ENCODE measurements around the gene WDR6. TPM values are rescaled to one million over a fixed set of nuclear protein-coding genes. Genes with fewer than 3 reads are reported as not detected.

The WDR6 gene
- total and polyA plus RNA-seq, 4 donors = 29.4 to 50.9 (median 47.0) TPM

GRCh38 chr3:48989126-48989795 is 17.9 kb upstream of the WDR6 start (continued):
- TF ChIP-seq REST (IDR thresholded peaks at IDR 0.05) (no peak), GABPA (IDR thresholded peaks at IDR 0.05 in 1 of 2, conservative IDR thresholded peaks at IDR 0.05 in 1 of 2) (no peak), EGR1 (IDR thresholded peaks at IDR 0.05; ENCODE audit: low read depth in 2 of 2) (no peak), MAX (IDR thresholded peaks at IDR 0.05) (no peak)

- no peaks in the 10 kb centered on the region for H3K27me3 ChIP-seq (ENCODE audit: control insufficient read depth in 4 of 4, insufficient read depth in 4 of 4, low read length in 3 of 4)
- peak within 1 kb of the TSS; percentile 62 to 93 (median 87) for H3K4me3 ChIP-seq (ENCODE audit: low read depth in 1 of 3, low read length in 3 of 3)
- peak within 1 kb of the TSS; percentile 70 to 79 for H3K27ac ChIP-seq (ENCODE audit: low read depth in 1 of 2, low read length in 2 of 2)
- DNase-seq (ENCODE audit: low spot score) = peak; percentile 81
- H3K4me1 ChIP-seq (ENCODE audit: control insufficient read depth in 4 of 4, insufficient read depth in 4 of 4, low read length in 3 of 4) = peaks cover 3 to 22% (median 15%) of the 10 kb centered on the region in 4 donors
- H3K9ac ChIP-seq (ENCODE audit: low read depth in 1 of 2, low read length in 2 of 2) = peak within 1 kb of the TSS in 1 of 2 donors; percentile 58
- WGBS = under 1% methylated on average over 91 of the region's 91 CpGs
- TF ChIP-seq REST (IDR thresholded peaks at IDR 0.05) = no peak
- TF ChIP-seq FOXA1 (IDR thresholded peaks at IDR 0.05) = no peak
- peak in 1 of 2 donors; percentile 46 for TF ChIP-seq EGR1 (IDR thresholded peaks at IDR 0.05; ENCODE audit: low read depth in 2 of 2)
- no peak for TF ChIP-seq HNF4A (conservative IDR thresholded peaks at IDR 0.05)
- peak; percentile 30 for TF ChIP-seq NR2F2 (IDR thresholded peaks at IDR 0.05)
- peak; percentile 60 to 72 for TF ChIP-seq JUND (IDR thresholded peaks at IDR 0.05)
- no peak for TF ChIP-seq RXRA (IDR thresholded peaks at IDR 0.05)
- TF ChIP-seq RAD21 (IDR thresholded peaks at IDR 0.05) = peak in 1 of 2 donors; percentile 41
- TF ChIP-seq YY1 (IDR thresholded peaks at IDR 0.05) = peak; percentile 35
- no peak for TF ChIP-seq GABPA (IDR thresholded peaks at IDR 0.05 in 1 of 2, conservative IDR thresholded peaks at IDR 0.05 in 1 of 2)
- no peak for TF ChIP-seq FOXA2 (IDR thresholded peaks at IDR 0.05)
- peaks cover 0 to 9% (median 3%) of the 10 kb centered on the region in 4 donors for H3K36me3 ChIP-seq (ENCODE audit: control insufficient read depth in 4 of 4, insufficient read depth in 3 of 4, low read depth in 1 of 4, low read length in 3 of 4)
- H3K9me3 ChIP-seq (ENCODE audit: control insufficient read depth in 4 of 4, low read length in 3 of 4) = no peaks in the 10 kb centered on the region
Measured at GRCh38 chr3:48989796-48990635, 17.2 kb upstream of the WDR6 start, which contains the start of gene P4HTM. TSS of gene P4HTM (plus strand) at chr3:48990241. CDS start at chr3:48990257, 16 bp downstream.

Measured in liver (tissue), 9 donors.